ENCODE measurements around the gene SPIB.
A peak's percentile ranks its signal among the peaks of the same experiment; 100 is the strongest.

SPIB gene

DNA sequence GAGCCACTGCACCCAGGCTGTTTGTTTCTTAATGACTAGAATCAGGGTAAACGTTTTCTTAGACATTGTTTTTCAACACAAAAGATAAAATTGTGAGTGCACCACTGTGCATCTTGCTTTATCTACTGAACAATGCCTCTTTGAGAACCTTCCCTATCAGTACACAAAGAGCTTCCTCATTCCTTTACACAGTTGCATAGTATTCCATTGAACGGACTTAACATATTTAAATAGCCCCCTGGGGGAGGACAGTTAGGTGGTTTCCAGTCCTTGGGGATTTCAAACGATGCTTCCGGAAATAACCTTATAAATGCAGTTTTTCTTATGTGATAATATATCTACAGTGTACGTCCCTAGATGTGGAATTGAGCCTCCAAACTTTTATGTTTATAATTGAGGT lies 26.0 kb upstream of the SPIB start:
- no peak for DNase-seq

DNA sequence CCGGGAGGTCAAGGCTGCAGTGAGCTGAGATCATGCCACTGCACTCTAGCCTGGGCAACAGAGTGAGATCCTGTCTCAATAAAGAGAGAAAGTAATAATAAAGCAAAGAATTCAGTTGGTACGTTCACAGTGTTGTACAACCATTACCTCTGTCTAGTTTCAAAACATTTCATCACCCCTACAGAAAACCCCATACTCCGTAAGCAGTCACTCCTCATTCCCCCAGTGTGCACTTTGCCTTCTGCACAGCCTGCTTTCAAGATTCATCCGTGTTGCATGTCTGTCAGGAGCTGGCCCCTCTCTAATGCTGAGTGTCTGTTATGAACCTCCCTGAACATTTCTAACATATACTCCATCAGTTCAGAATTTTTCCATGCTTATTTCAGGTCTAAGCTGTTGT lies 25.1 kb upstream of the SPIB start:
- no peak for DNase-seq

DNA sequence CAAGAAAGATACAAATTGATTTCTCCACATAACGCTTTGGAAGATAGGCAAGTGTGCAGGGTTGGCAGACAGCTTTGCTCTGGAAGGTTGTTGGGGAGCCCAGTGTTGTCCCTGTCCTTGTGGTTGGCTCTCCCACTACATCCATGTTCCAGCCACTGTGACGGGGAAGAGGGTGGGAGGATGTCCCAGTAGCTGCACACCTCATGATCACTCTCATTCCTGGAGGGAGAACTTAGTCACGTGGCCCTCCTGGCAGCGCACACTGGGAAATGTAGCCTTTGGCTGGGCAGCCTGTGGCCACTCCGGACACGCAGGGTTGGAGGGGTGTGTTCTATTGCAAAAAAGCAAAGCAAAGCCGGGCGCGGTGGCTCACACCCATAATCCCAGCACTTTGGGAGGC lies 24.7 kb upstream of the SPIB start:
- DNase-seq, result no peak

DNA sequence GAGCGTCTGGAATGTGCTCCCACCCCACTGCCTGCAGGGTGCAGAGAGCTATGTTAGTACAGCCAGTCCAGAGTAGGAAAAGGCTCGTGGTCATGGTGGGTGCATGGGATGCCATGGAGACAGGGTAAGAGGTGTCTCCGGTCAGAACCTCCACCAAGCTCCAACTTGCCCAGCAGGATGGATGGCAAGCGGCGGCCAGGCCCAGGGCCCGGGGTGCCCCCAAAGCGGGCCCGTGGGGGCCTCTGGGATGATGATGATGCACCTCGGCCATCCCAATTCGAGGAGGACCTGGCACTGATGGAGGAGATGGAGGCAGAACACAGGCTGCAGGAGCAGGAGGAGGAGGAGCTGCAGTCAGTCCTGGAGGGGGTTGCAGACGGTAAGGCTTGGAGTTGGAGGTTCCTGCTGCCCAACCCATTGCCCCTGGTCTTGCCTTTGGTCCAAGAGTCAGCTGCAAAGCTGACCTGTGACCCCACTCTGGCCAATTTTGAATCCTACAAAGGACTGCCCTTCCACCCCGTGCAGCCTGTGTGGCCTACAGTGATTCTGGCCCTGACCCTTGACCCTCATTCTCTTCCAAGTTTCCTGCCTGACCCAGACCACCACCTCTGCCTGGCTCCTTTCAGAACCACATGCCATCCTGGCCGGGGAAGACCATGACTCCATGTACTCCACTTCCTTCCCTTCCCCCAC lies 19.9 kb upstream of the SPIB start:
- DNase-seq, result no peak

DNA sequence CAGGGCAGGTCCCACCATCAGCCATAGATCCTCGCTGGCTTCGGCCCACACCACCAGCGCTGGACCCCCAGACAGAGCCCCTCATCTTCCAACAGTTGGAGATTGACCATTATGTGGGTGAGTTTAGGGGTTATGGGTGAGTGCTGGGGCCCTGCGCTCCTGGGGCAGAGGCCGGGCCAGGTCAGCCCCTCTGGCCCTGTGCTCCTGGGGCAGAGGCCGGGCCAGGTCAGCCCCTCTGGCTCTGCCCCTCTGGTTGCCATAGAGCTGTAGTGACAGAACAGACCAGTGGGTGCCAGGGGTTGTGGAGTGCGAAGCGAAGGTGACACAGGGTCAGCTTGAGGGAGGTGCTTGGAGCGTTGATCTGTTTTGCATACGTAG lies 19.4 kb upstream of the SPIB start:
- no peak for DNase-seq

DNA sequence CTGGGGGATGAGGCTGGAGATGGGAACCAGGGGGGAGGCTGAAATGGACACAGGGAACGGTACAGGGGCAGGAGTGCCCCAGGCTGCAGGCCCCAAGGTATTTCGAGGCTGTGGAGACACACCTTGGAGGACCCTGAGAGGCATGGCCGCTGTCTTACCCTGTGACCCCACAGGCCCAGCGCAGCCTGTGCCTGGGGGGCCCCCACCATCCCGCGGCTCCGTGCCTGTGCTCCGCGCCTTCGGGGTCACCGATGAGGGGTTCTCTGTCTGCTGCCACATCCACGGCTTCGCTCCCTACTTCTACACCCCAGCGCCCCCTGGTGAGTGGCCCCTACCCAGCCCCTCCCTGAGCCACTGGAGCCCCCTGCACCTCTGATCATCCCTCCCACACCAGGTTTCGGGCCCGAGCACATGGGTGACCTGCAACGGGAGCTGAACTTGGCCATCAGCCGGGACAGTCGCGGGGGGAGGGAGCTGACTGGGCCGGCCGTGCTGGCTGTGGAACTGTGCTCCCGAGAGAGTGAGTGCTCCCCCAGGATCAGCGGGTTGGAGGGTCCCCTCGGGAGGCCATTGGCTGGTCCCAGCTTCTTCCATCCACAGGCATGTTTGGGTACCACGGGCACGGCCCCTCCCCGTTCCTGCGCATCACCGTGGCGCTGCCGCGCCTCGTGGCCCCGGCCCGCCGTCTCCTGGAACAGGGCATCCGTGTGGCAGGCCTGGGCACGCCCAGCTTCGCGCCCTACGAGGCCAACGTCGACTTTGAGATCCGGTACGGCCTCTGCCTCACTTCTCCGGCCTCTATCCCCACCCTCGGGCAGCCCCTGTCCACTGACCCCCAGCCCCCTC lies 16.9 kb upstream of the SPIB start:
- no peak for DNase-seq

DNA sequence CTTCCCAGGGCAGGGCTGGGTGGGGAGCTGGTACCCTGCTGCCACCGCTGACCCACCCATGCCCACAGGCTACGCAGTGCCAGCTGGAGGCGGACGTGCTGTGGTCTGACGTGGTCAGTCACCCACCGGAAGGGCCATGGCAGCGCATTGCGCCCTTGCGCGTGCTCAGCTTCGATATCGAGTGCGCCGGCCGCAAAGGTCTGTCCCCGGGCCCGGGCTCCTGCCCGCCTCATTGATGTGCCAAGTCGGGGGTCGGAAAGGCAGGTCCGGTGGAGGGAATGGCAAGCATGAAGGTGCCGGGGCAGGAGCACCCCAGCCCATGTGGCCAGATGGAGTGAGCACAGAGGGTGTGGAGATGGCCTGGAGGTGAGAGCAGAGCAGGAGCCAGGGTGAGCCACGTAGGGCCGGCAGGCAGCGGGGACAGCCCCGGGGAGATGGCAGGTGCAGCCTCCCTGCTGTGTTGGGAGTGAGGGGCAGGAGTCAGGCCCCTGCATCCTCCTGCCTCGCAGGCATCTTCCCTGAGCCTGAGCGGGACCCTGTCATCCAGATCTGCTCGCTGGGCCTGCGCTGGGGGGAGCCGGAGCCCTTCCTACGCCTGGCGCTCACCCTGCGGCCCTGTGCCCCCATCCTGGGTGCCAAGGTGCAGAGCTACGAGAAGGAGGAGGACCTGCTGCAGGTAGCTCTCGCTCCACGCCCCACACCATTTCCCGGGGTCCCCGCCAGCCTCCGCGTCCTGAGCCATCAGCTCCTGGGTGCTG lies 16.0 kb upstream of the SPIB start:
- DNase-seq, result no peak

DNA sequence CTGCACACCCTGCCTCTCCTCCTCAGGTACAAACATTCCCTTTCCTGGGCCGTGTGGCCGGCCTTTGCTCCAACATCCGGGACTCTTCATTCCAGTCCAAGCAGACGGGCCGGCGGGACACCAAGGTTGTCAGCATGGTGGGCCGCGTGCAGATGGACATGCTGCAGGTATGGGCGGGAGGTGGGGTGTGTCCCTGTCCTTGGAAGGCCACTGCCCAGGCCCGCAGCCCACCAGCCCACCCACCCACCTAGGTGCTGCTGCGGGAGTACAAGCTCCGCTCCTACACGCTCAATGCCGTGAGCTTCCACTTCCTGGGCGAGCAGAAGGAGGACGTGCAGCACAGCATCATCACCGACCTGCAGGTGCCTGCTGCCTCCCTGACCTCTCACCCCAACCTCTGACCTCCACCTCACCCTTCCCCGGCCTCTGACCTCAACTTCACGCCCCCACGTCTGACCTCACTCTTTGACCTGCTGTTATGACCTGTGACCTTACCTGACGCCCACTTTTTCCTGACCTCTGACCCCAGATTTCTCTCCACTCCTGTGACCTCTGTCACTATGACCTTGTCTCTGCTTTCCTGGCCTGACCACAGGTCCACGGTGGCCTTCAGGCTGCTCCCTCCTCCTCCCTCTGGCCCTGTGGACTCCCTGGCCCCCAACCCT lies 12.4 kb upstream of the SPIB start:
- DNase-seq, result no peak

DNA sequence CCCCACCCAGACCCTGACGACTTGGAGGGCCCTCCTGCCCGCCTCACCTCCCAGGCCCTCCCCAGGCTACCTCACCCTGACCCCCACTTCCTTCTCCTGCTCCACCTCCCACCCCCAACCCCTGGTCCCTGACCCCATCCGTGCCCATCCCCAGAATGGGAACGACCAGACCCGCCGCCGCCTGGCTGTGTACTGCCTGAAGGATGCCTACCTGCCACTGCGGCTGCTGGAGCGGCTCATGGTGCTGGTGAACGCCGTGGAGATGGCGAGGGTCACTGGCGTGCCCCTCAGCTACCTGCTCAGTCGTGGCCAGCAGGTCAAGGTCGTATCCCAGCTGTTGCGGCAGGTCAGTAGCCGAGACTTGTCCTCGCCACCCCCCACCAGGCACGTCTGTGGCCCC lies 11.9 kb upstream of the SPIB start:
- no peak for DNase-seq

DNA sequence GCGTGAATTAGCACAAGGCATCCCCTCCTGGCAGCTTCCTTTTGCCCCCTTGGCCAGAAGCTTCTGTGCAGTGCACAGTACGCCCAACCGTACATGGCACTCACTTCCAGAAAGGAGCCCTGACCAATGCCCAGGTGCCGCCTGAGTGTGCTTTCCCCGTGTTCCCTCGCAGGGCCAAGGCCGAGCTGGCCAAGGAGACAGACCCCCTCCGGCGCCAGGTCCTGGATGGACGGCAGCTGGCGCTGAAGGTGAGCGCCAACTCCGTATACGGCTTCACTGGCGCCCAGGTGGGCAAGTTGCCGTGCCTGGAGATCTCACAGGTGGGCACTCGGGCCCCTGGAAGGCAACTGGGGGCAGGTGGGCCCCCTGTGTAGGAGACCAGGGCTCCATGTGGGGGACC lies 9.4 kb upstream of the SPIB start:
- DNase-seq, result no peak

DNA sequence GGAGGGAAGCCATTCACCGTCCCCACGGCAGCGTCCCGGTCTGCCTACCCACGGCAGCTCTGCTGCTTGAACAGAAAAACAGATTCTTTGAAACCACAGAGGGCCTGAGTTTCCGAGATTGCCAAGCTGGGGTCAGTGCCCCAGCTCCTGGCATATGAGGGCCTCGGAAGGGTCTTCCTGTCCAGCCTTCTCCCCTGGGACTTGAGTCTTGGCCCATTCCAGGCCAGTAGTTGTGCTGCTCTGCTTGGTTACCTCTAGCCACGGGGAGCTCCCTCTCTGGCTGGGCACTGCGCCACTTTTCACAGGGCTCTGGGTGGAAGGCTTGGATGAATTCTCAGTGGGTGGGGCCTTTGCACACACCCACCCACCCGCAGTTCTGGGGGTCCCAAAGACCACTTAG lies 8.6 kb upstream of the SPIB start:
- no peak for DNase-seq

DNA sequence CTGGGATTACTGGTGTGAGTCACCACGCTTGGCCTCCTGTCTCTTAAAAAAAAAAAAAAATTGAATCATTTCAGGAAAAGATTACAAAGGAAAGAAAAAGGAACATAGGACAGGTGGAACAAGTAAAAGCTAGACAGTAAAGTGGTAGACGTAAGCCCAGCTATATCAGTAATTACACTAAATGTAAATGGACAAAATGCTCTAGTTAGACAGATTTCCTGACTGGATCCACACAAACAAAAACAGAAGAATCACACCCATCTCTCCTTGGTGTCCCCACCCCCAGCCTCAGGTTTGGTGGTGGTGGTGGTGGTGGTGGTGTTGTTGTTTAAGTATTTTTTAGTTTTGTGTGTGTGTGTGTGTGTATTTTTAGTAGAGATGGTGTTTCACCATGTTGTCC lies 6.3 kb upstream of the SPIB start:
- no peak for DNase-seq

DNA sequence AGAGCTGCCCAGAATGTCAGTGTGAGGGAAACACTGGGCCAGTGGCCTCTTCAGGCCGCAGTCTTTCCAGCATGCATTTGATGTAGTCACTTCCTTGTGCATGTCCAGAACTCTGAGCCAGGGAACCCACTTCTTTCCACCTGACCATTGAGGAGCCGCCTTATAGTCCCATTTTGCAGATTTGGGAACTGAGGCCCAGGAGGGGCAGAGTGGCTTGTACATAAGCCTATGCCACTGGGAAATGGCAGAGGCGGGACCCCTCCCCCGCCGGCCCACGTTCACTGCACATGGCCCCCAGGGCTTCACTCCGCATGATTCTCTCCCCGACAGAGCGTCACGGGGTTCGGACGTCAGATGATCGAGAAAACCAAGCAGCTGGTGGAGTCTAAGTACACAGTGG lies 5.6 kb upstream of the SPIB start:
- no peak for DNase-seq

DNA sequence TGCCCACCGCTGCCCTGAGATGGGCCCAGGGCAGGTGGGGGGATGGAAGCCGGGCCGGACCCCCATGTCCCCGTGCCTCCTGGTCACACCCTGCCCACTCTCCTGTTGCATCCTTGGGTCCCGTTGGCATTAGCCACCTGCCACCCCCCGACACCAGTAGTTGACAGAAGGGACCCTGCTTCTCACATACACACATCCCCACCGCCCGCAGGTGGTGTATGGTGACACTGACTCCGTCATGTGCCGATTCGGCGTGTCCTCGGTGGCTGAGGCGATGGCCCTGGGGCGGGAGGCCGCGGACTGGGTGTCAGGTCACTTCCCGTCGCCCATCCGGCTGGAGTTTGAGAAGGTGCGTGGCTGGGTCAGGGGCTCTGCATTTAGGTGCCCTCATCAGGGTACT lies 5.2 kb upstream of the SPIB start:
- DNase-seq, result no peak

DNA sequence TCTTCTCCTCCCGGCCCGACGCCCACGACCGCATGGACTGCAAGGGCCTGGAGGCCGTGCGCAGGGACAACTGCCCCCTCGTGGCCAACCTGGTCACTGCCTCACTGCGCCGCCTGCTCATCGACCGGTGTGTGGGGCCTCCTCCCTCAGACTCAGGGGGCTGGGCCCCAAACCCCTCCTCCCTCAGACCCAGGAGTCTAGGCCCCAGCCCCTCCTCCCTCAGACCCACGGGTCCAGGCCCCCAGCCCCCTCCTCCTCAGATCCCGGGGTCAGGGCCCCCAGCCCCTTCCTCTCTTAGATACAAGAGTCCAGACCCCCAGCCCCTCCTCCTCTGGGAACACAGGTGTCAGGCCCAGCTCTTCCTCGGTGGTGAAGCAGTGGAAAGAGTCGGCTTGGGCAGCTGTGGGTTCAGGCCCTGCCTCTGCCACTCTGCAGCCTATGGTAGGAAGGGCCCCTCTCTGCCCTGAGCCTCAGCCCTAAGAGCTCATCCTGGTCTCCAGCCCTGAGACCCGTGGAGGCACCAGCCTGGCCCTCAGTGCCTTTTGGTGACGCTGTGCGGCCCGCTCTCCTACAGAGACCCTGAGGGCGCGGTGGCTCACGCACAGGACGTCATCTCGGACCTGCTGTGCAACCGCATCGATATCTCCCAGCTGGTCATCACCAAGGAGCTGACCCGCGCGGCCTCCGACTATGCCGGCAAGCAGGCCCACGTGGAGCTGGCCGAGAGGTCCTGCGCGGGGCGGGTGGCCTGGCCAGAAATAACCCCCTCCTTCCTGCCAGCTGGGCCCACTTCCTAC lies 3.7 kb upstream of the SPIB start:
- DNase-seq, result peak; percentile 74

DNA sequence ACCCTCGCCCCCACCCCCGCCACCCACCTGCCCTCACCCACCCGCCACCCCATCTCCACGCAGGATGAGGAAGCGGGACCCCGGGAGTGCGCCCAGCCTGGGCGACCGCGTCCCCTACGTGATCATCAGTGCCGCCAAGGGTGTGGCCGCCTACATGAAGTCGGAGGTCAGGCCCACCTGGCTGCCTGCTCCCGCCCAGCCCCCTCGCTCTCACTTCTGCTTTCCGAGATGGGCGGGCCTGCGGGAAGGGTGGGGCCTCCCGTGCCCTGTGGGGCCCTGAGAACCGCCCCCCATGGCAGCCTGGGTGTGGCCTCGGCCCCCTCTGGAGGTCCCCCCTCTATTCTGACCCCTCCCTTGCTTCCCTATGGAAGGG lies 3.1 kb upstream of the SPIB start:
- no peak for DNase-seq

DNA sequence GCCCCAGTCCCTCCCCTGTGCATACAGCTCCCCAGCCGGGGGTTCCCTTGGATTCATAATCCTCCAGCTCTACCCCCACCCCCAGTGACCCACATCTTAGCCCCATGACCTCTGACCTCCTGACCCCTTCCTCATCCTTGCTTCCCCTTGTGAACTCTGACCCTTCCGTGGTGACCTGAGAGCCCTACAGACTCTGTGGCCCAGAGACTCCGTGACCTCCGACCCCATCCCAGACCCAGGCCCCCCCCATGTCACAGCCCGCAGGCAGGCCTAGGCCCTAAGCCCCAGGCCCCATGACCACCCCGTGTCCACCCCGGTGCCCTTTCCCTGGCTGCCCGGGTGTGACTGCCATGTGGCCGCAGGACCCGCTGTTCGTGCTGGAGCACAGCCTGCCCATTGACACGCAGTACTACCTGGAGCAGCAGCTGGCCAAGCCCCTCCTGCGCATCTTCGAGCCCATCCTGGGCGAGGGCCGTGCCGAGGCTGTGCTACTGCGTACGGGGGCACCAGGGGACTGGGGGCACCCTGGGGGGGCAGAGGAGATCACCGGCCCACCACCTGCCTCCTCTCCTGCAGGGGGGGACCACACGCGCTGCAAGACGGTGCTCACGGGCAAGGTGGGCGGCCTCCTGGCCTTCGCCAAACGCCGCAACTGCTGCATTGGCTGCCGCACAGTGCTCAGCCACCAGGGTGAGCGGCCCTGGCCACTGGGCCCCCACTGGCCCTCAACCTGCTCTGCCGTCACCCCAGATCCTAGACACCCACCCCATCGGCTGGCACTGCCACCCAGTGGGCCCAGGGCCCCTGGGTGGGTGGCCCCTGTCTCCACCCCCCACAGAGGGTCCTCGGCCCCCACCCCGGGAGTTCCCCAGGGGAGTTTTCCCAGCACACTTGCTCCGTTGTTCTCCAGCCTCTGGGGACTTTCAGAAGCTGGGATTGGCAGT lies 2.4 kb upstream of the SPIB start:
- DNase-seq, result no peak

DNA sequence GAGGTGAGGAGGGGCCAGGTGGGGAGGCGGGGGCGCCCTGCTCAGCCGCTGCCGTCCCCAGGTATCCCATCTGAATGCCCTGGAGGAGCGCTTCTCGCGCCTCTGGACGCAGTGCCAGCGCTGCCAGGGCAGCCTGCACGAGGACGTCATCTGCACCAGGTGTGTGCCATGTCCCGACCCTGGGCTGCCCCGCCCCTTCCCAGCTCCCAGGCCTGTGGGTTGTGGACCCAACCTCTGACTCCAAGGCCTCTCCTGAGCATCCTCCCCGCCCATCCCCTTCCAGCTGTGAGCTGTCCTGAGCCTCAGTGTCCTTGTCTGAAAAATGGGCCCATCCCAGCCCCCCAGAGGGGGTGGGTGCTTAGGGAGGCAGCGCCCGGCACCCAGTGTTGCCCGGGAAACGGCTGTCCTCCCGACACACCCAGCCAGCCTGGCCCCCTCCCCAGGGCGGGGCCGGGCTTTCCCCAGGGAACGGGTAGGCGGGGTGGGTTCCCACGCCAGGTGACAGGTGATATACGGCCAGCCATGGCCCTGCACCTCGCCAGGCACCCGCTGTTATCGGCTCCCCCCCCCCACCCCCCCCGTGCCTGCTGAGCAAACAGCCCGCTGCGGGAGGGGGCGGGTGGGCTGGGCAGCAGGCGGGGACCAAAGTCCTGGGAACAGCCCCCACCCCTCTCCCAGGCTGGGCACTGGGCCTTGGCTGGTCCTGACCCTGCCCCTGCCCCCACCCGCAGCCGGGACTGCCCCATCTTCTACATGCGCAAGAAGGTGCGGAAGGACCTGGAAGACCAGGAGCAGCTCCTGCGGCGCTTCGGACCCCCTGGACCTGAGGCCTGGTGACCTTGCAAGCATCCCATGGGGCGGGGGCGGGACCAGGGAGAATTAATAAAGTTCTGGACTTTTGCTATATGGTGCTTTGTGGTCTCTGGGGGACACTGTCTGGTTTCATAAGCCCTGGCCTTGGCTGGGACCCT lies 1.3 kb upstream of the SPIB start:
- no peak for DNase-seq

DNA sequence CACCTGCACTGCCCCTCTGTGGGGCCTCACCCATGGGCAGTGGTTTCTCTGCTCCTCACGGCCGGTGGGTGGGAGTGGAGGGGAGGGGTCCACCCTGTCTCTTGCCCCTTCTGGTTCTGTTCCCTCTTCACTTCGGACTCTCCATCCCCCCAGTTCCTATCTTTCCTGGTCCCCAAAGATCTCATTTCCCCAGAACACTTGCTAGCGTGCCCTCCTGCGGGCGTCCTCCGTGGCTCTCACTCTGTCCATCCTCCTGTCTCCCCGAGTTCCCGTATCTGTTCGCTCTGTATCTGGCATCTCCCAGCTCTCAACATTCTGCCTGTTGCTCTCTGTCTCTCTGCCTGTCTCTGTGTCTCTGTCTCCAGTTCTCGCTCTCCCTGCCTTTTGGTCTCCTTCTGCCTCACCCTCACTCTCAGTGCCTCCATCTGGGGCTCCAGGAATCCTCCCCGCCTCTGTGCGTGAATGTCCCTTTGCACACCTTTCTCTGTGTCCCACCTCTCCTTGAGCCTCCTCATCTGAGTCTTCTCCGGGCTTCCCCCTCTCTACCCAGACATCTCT lies 363 bp downstream of the SPIB start:
- no peak for DNase-seq

DNA sequence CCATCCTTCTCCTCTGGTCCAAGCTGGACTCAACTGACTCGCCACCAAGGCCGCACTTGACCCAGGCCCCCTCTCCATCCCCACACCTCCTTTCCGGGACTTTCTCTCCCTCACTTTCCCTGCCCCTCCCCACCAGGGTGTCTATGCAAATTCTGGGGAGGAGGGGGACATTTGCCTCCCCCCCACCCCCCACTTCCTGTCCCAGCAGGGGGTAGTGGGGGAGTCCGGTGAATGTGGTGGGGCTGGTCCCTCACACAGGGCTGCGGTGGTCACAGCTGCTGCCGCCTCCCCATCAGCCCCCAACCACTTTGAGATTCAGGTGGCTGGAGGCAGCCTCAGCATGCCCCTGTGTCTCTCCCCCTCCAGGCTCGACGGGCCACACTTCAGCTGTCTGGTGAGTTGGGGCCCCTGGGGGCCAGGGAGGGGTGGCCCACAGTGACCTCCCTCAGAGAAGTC lies 870 bp downstream of the SPIB start:
- no peak for DNase-seq
